ENCODE data around the gene SLC29A2. TPM values are rescaled to one million over a fixed set of nuclear protein-coding genes. Genes with fewer than 3 reads are reported as not detected.

The SLC29A2 gene
- total RNA-seq, 5 donors from 2014 or later (not counting 1 experiment from before 2014, with no cell fraction given): 8.5 to 14.7 (median 14.4) TPM

GRCh38 chr11:66340596-66341501, 30.7 kb downstream of the SLC29A2 start:
- Histone ChIP-seq H3K27ac (ENCODE audit: low read length) (no peak overlapping the region), H3K4me1 (ENCODE audit: control insufficient read depth in 1 of 2, extremely low read depth in 1 of 2, insufficient read depth in 2 of 2, low read length in 2 of 2) (peaks cover 16 to 43% of the 10 kb centered on the region in 2 experiments), H3K27me3 (replicated peaks in 1 of 2; ENCODE audit: control insufficient read depth in 2 of 2, extremely low read depth in 1 of 2, insufficient read depth in 2 of 2, low read length in 1 of 2) (peaks cover 0 to 5% of the 10 kb centered on the region in 2 experiments), H3K36me3 (ENCODE audit: control insufficient read depth in 2 of 2, extremely low read depth in 1 of 2, insufficient read depth in 1 of 2, low read length in 1 of 2) (peaks cover 30 to 46% of the 10 kb centered on the region in 2 donors), H3K9me3 (no peaks in the 10 kb centered on the region), H3K4me3 (ENCODE audit: control insufficient read depth in 1 of 2, extremely low read depth in 1 of 2, low read length in 1 of 2) (no peak overlapping the region)
- Mint-ChIP-seq H3K36me3 (peaks cover 23% of the 10 kb centered on the region), H3K27ac (no peak overlapping the region), H3K4me1 (peaks cover 42 to 51% (median 51%) of the 10 kb centered on the region in 3 donors), H3K4me3 (no peak overlapping the region), H3K9me3 (no peaks in the 10 kb centered on the region), H3K27me3 (no peaks in the 10 kb centered on the region)
- 96% methylated on average over 13 of the region's 28 CpGs for WGBS (ENCODE audit: insufficient coverage)
- DNase-seq: no peak
- no peak for ATAC-seq (replicated peaks in 1 of 4)
- ChIA-PET CTCF (no interaction called here), POLR2A (no interaction called here)

DNA sequence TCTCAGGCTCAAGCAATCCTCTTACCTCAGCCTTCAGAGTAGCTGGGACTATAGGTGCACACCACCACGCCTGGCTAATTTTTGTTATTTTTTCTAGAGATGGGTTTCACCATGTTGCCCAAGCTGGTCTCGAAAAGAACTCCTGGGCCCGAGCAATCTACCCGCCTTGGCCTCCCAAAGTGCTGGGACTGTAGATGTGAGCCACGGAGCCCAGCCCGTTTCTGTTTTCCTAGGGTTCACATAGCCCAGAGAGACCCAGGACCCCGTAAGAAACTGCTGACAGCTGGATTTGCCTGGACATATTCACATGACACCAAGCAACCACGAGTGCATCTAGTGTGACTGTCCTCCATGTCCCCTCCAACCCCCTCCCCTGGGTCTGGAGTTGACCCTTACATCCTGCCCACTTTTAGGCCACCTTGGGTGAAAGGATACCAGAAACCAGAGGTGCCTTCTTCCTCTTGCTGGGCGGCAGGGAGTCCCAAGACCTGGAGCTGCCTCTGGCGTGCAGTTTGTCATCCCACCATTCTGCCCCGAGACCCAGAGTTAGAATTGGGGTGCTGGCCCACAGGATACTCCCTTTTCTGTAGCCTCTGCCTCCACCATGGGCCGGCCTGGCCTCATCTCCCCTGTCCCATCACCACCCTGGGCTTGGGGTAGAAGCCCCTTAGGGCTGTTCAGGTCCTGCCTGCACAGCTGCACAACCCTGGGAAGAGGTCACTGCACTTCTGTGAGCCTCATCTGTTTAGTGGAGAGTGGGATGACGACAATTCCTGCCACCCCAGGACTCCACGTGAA, 31.7 kb downstream of the SLC29A2 start:
- Mint-ChIP-seq H3K9me3 (no peaks in the 10 kb centered on the region), H3K36me3 (peaks cover 23% of the 10 kb centered on the region), H3K4me3 (no peak overlapping the region), H3K4me1 (peaks cover 33 to 48% (median 47%) of the 10 kb centered on the region in 3 donors), H3K27me3 (no peaks in the 10 kb centered on the region), H3K27ac (no peak overlapping the region)
- DNase-seq (no peak), ATAC-seq (replicated peaks in 1 of 4) (no peak)
- H3K36me3 ChIP-seq (ENCODE audit: control insufficient read depth in 2 of 2, extremely low read depth in 1 of 2, insufficient read depth in 1 of 2, low read length in 1 of 2): peaks cover 30 to 46% of the 10 kb centered on the region in 2 donors
- no peaks in the 10 kb centered on the region for H3K9me3 ChIP-seq
- 89% methylated on average over 8 of the region's 14 CpGs for WGBS (ENCODE audit: insufficient coverage)
- no peak overlapping the region for H3K4me3 ChIP-seq (ENCODE audit: control insufficient read depth in 1 of 2, extremely low read depth in 1 of 2, low read length in 1 of 2)
- peaks cover 11 to 44% of the 10 kb centered on the region in 2 experiments for H3K4me1 ChIP-seq (ENCODE audit: control insufficient read depth in 1 of 2, extremely low read depth in 1 of 2, insufficient read depth in 2 of 2, low read length in 2 of 2)
- POLR2A ChIA-PET: no interaction called here
- peaks cover 0 to 5% of the 10 kb centered on the region in 2 experiments for H3K27me3 ChIP-seq (replicated peaks in 1 of 2; ENCODE audit: control insufficient read depth in 2 of 2, extremely low read depth in 1 of 2, insufficient read depth in 2 of 2, low read length in 1 of 2)
- no peak overlapping the region for H3K27ac ChIP-seq (ENCODE audit: low read length)
- CTCF ChIA-PET: no interaction called here

- Histone ChIP-seq H3K4me1 (ENCODE audit: control insufficient read depth in 1 of 2, extremely low read depth in 1 of 2, insufficient read depth in 2 of 2, low read length in 2 of 2) (peaks cover 9 to 39% of the 10 kb centered on the region in 2 experiments), H3K36me3 (ENCODE audit: control insufficient read depth in 2 of 2, extremely low read depth in 1 of 2, insufficient read depth in 1 of 2, low read length in 1 of 2) (peaks cover 30 to 46% of the 10 kb centered on the region in 2 donors), H3K9me3 (no peaks in the 10 kb centered on the region), H3K4me3 (ENCODE audit: control insufficient read depth in 1 of 2, extremely low read depth in 1 of 2, low read length in 1 of 2) (no peak overlapping the region), H3K27me3 (replicated peaks in 1 of 2; ENCODE audit: control insufficient read depth in 2 of 2, extremely low read depth in 1 of 2, insufficient read depth in 2 of 2, low read length in 1 of 2) (peaks cover 0 to 5% of the 10 kb centered on the region in 2 experiments), H3K27ac (ENCODE audit: low read length) (no peak overlapping the region)
- peaks cover 26 to 43% (median 43%) of the 10 kb centered on the region in 3 donors for H3K4me1 Mint-ChIP-seq
- ChIA-PET POLR2A (no interaction called here), CTCF (no interaction called here)
- peaks cover 23% of the 10 kb centered on the region for H3K36me3 Mint-ChIP-seq
- H3K4me3 Mint-ChIP-seq: no peak overlapping the region
- no peak overlapping the region for H3K27ac Mint-ChIP-seq
- no peaks in the 10 kb centered on the region for H3K27me3 Mint-ChIP-seq
- ATAC-seq (replicated peaks in 1 of 4) (no peak), DNase-seq (no peak)
- H3K9me3 Mint-ChIP-seq: no peaks in the 10 kb centered on the region
- 95% methylated on average over 4 of the region's 6 CpGs for WGBS (ENCODE audit: insufficient coverage)
Measured at GRCh38 chr11:66339162-66339675, 32.3 kb downstream of the SLC29A2 start.

DNA sequence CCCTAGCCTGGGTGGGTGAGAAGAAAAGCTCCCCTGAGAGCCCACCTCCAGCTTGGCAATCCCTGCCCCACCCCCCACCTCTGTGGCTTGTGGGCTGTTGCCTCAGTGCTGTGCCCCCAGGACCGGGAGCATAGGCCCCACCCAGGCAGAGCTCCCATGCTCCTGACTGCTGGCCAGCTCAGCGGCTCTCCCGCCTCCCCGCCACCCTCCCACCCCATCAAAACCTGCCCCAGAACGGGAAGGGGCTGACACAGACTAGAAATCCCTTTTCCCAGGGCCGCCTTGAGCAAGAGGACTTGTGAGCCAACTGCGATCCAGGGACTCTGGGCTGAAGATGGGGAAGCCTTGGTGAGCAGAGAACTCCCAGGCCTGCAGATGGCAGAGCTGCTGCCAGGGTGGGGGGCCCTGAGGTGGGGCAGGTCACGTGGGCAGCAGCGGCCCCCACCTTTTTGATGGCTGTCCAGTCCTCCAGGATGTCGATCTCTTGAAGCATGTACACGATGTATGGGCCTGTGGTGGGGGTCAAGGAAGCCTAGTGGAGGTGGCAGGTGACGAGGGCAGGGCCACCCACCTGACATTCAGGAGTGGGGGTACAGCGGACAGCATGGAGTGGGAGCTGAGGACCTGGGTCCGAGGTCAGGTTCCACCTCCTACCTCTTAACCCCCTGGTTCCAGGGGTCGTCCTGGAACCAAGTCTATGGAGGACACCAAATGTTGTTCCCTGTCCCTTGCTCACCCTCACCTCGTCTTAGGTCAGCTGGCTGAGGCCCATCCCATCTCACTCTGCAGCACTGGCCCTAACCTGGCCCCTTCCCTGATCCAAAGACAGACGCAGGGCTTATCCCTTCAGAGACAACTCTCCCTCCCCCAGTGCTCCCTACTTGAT, 33.0 kb downstream of the SLC29A2 start:
- ChIA-PET CTCF (interaction anchor here in 1 of 2 donors (0.5 kb wide), 1 partner anchor 46 kb away, joined by 5 read pairs; no protein-coding TSS in a partner anchor), POLR2A (no interaction called here)
- H3K4me3 Mint-ChIP-seq: peak overlapping the region in 1 of 3 donors; percentile 9

GRCh38 chr11:66337103-66337899, 34.3 kb downstream of the SLC29A2 start:
- no peaks in the 10 kb centered on the region for H3K9me3 ChIP-seq
- peaks cover 0 to 10% of the 10 kb centered on the region in 2 experiments for H3K27me3 ChIP-seq (replicated peaks in 1 of 2; ENCODE audit: control insufficient read depth in 2 of 2, extremely low read depth in 1 of 2, insufficient read depth in 2 of 2, low read length in 1 of 2)
- ChIA-PET POLR2A (no interaction called here), CTCF (interaction anchor here in 1 of 2 donors (0.5 to 1.0 kb wide), 2 partner anchors 25 to 48 kb away, joined by 5 read pairs; no protein-coding TSS in a partner anchor)
- Mint-ChIP-seq H3K27me3 (no peaks in the 10 kb centered on the region), H3K27ac (peak overlapping the region in 1 of 2 donors; percentile 52), H3K9me3 (no peaks in the 10 kb centered on the region), H3K4me1 (peaks cover 10 to 27% (median 27%) of the 10 kb centered on the region in 3 donors), H3K4me3 (peak overlapping the region; percentile 24 to 88 (median 86)), H3K36me3 (peaks cover 15% of the 10 kb centered on the region)
- peaks cover 30 to 39% of the 10 kb centered on the region in 2 donors for H3K36me3 ChIP-seq (ENCODE audit: control insufficient read depth in 2 of 2, extremely low read depth in 1 of 2, insufficient read depth in 1 of 2, low read length in 1 of 2)
- H3K27ac ChIP-seq (ENCODE audit: low read length): no peak overlapping the region
- H3K4me1 ChIP-seq (ENCODE audit: control insufficient read depth in 1 of 2, extremely low read depth in 1 of 2, insufficient read depth in 2 of 2, low read length in 2 of 2): peaks cover 2 to 29% of the 10 kb centered on the region in 2 experiments
- 90% methylated on average over 7 of the region's 18 CpGs for WGBS (ENCODE audit: insufficient coverage)
- H3K4me3 ChIP-seq (ENCODE audit: control insufficient read depth in 1 of 2, extremely low read depth in 1 of 2, low read length in 1 of 2): no peak overlapping the region
- ATAC-seq (replicated peaks in 1 of 4) (no peak), DNase-seq (no peak)

More for the DNA sequence above, 33.0 kb downstream of the SLC29A2 start:
- H3K4me1 ChIP-seq (ENCODE audit: control insufficient read depth in 1 of 2, extremely low read depth in 1 of 2, insufficient read depth in 2 of 2, low read length in 2 of 2): peaks cover 2 to 32% of the 10 kb centered on the region in 2 experiments
- H3K9me3 Mint-ChIP-seq: no peaks in the 10 kb centered on the region
- H3K27ac ChIP-seq (ENCODE audit: low read length): no peak overlapping the region
- 91% methylated on average over 9 of the region's 17 CpGs for WGBS (ENCODE audit: insufficient coverage)
- DNase-seq: no peak
- no peak overlapping the region for H3K4me3 ChIP-seq (ENCODE audit: control insufficient read depth in 1 of 2, extremely low read depth in 1 of 2, low read length in 1 of 2)
- H3K27me3 Mint-ChIP-seq: no peaks in the 10 kb centered on the region
- H3K36me3 Mint-ChIP-seq: peaks cover 23% of the 10 kb centered on the region
- H3K27me3 ChIP-seq (replicated peaks in 1 of 2; ENCODE audit: control insufficient read depth in 2 of 2, extremely low read depth in 1 of 2, insufficient read depth in 2 of 2, low read length in 1 of 2): peaks cover 0 to 7% of the 10 kb centered on the region in 2 experiments
- H3K27ac Mint-ChIP-seq: no peak overlapping the region
- no peaks in the 10 kb centered on the region for H3K9me3 ChIP-seq
- H3K4me1 Mint-ChIP-seq: peaks cover 20 to 37% (median 36%) of the 10 kb centered on the region in 3 donors
- ATAC-seq (replicated peaks in 1 of 4): no peak
- H3K36me3 ChIP-seq (ENCODE audit: control insufficient read depth in 2 of 2, extremely low read depth in 1 of 2, insufficient read depth in 1 of 2, low read length in 1 of 2): peaks cover 30 to 46% of the 10 kb centered on the region in 2 donors

Measured in T-cell (primary cell).